ENCODE results near the gene TICAM1.

DNA sequence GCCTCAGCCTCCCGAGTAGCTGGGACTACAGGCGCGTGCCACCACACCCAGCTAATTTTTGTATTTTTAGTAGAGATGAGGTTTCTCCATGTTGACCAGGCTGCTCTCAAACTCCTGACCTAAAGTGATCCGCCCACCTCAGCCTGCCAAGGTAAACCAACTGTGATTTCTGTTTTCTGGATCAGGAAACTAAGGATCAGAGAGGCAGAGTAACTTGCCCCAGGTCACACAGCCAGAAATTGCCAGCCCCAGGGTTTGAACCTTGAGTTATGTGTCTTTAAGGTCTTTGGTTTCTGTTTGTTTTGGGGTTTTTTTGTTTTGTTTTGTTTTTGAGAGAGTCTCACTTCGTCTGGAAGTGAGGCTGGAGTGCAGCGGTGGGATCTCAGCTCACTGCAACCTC lies 40.2 kb upstream of the TICAM1 start:
- TF ChIP-seq, protein P1, sequence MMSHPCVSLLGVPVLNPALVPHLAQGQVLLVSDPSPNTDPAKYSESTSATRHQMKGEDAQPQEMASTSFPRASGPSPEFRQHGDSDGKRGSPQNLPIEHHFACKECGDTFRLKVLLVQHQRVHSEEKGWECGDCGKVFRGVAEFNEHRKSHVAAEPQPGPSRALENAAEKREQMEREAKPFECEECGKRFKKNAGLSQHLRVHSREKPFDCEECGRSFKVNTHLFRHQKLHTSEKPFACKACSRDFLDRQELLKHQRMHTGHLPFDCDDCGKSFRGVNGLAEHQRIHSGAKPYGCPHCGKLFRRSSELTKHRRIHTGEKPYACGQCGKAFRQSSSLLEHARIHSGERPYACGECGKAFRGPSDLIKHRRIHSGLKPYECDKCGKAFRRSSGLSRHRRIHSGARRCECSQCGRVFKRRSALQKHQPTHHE (CRISPR knock-in tag; IDR thresholded peaks at IDR 0.05; ENCODE audit: borderline replicate concordance), result no peak
- TF ChIP-seq FOXK2 (IDR thresholded peaks at IDR 0.05) (no peak), TRIM24 (CRISPR knock-in tag; IDR thresholded peaks at IDR 0.05) (no peak), FOXP1 (IDR thresholded peaks at IDR 0.05) (no peak), FOXP1 (CRISPR knock-in tag; IDR thresholded peaks at IDR 0.05) (no peak), NFYB (CRISPR knock-in tag; IDR thresholded peaks at IDR 0.05) (no peak)

Data from HepG2 (cell line).